ENCODE measurements around the gene DNASE1.
A peak's percentile ranks its signal among the peaks of the same experiment; 100 is the strongest.
"Not testable (repeated sequence)": the region's sequence is repeated elsewhere in the genome, so short reads cannot be mapped to it uniquely, and the experiment has no call there.

DNASE1 gene, protein sequence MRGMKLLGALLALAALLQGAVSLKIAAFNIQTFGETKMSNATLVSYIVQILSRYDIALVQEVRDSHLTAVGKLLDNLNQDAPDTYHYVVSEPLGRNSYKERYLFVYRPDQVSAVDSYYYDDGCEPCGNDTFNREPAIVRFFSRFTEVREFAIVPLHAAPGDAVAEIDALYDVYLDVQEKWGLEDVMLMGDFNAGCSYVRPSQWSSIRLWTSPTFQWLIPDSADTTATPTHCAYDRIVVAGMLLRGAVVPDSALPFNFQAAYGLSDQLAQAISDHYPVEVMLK

DNA sequence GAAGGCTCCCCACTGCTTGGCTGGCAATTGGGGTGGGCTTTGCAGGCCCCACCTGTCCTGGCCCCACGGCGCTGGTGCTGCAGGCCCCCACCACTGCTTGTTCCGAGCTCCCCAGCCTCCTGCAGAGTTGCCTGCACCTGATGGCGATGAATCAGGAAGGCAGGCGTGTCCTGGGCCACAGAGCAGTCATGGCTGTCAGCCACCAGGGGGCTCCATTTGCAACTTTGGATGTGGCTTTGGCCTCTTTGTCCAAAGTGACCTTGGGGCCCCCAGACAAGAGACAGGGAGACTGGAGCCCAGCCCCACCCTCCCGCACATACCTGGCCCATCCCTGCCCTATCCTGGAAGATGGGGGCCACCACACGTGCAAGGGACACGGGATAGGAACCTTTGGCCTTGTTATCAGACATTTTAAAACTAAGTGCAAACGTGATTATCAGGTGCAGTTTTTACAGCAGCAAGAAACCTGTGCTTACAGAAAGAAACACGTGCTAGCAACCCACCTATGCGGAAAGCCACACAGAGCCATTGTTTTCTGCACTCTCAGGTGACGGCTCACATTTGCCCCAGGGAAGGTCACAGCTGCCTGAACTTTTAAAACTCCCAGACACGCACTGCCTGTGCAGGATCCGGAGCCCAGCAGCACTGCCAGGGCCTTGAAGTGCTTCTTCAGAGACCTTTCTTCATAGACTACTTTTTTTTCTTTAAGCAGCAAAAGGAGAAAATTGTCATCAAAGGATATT lies at the start of gene DNASE1:
Gene DNASE1 (plus strand): TSS at position 443 of the 743 bp plus-strand sequence. CDS start 683 bp downstream, outside the sequence.
- DNase-seq (ENCODE audit: low spot score) = peak; percentile 29

DNA sequence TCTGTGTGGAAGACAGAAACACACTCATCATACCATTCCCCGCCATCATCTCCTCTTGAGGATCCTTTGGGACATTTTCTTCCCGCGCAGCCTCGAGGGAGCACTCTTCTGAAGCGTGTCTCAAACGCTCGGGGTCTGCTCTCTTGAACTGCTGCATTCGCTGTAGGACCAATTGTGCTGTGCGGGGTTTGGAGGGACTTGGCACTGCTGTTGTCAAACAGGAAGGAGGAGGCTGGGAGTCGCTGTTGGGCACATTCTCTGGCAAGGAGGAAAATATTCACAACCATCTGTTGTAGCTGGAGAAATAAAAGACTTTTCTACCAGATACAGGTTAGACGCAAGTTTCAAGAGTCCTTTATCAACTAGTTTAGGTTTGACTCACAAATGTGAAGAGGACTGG lies 48.0 kb upstream of the DNASE1 start:
- no peak for DNase-seq (ENCODE audit: low spot score)

DNA sequence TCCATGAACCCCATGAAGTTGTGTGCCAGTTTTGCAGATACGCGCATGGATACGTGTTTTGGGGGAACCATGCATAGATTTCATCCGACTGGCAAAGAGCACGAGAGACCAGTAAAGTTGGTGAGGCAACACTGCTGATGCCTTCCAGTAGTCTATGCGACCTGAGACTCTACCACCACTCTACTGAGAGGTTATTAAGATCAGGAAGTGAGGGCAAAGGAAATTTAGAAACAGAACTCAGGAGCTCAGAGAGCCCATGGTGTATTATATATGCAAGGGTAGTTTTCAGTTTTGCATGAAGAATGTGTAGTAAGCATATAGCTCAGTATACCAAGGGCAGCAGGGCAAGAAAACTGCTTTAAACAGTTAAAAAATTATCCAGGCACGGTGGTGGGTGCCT lies 47.3 kb upstream of the DNASE1 start:
- DNase-seq (ENCODE audit: low spot score) = no peak

DNA sequence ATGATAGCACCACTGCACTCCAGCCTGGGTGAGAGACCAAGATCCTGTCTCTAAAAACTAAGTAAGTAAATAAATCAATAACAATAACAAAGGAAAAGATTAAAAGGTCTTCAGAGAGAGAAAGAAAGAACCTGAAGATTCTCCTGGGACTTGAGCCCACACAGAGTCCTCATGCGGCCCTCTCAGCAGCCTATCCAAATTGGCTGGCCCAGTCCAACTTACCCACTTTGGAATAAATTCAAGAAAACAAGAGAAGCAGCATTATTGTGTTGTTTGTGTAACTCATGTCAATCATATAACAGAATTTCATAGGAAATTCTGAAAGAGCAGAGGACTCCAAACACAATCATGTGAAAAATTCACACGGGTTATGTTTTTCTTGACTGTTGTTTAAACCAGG lies 46.9 kb upstream of the DNASE1 start:
- DNase-seq (ENCODE audit: low spot score) = no peak

DNA sequence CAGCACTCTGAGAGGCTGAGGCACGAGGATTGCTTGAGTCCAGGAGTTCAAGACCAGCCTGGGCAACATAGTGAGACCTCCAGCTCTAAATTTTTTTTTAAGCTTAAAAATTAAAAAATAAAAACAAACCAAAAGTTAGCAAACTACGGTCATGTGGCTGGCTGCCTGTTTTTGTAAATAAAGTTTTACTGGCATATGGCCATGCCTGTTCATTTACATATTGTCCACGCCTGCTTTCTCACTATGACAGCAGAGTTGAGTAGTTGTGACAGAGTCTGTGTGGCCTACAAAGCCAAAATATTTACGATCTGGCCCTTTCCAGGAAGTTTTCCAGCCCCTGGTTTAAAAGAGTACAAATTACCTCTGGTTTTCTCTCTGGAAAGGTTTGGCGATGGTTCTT lies 46.4 kb upstream of the DNASE1 start:
- no peak for DNase-seq (ENCODE audit: low spot score)

DNA sequence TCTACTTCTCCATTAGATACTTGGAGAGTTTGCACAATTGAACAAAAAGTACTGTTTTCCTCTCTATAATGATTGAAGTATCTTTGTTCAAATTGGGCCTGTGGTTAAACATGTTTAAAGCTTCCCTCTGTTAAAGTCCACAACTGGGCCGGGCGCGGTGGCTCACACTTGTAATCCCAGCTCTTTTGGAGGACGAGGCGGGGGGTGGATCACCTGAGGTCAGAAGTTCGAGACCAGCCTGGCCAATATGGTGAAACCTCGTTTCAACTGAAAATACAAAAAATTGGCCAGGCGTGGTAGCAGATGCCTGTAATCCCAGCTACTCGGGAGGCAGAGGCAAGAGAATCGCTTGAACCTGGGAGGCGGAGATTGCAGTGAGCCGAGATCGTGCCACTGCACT lies 45.5 kb upstream of the DNASE1 start:
- DNase-seq (ENCODE audit: low spot score) = not testable (repeated sequence)

DNA sequence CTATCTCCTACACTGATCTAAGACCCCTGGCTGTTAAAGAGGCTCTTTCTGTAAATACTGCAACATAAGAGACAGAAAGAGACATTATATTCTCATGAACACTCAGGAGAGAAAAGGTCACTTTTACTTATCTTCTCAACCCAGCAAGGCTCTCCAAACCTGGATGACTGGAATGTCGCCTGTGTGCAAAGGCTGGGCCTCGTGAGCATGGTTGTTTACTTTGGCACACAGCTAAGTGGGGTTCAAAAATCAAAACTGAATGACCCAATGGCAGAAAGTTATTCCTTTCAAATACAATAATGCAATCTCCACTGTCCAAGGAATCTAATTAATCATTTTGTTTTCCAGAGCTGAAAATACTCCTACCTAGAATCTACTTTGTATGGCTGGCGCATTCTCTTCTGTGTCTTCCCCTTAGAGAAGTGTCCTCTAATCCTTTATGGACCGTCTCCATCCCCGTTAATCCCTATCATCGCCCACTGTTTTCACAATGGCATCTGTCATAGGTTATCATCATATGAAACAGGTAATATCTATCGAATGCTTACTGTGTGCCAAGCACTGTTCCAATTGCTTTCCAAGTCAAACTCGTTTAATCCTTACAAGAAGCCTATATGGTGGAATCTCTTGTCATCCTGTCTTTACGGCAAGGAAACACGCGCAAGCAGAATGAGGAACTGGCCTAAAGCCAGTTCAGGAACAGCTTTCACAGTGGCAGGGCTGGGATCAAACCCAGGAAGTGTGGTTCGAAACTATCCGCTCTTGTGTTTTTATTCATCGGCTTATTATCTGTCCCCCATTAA lies 44.4 kb upstream of the DNASE1 start:
- DNase-seq (ENCODE audit: low spot score) = no peak

DNA sequence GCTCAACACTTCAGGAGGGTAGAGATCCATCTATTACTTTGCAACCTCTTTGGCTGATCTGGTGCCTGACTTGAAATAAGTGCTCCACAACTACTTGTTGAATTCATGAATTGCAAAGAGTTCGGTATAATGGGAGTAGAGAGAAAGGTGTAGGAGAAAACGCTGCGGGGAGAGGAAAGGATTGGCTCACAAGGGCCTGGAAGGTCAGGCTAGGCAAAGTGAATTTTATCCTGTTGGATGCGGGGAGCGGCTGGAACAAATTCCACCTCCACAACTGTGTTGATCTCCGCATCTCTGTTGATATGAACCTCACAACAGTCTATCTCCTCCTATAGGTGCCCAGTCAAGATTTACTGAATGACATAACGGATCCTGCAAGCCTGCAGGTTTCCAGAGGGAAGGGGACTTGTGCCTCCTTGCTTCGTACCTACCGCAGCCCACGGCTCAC lies 43.8 kb upstream of the DNASE1 start:
- DNase-seq (ENCODE audit: low spot score) = peak; percentile 7

DNA sequence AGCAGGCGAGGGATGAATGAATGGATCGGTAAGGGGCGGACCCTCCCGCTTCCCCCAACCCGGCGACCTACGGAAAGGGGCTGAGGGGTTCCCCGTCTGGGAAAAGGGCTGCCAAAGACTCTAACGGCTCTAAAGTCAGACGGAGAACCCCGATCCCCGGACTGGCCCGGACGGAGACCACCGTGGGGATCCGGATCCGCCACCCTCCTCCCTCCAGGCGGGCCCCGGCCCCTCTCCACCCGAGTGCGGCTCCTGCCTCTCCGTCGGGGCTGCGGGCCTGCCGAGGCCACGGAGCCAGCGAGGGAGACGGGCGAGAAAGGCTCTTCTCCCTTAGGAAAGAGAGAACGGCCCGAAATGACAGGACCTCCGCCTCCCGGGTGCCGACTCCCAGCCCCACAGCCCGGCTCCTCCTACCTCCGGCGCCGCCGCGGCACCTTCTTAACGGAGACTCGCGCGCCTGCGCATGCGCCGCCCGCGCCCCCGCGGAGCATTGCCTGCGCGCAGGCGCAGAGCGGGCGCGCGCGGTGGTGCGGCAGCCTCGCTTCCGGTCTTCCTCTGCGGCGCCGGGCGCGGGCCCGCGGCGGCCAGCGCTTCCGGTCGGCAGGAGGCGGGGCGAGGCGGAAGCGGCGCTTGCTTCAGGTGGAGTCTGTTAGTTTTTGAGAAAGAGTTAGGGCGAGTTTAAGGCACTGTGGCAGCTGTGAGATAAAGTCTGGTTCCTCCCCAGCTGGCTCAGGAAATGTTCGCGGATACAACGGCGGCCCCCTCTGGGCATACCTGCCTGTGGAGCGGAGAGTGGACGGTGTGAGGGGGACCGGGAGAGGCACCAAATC lies 43.1 kb upstream of the DNASE1 start, which contains the start of gene SLX4:
Gene SLX4 (minus strand): TSS at position 461 of the 830 bp plus-strand sequence. CDS start 2,642 bp downstream, outside the sequence.
- peak; percentile 86 for DNase-seq (ENCODE audit: low spot score)

DNA sequence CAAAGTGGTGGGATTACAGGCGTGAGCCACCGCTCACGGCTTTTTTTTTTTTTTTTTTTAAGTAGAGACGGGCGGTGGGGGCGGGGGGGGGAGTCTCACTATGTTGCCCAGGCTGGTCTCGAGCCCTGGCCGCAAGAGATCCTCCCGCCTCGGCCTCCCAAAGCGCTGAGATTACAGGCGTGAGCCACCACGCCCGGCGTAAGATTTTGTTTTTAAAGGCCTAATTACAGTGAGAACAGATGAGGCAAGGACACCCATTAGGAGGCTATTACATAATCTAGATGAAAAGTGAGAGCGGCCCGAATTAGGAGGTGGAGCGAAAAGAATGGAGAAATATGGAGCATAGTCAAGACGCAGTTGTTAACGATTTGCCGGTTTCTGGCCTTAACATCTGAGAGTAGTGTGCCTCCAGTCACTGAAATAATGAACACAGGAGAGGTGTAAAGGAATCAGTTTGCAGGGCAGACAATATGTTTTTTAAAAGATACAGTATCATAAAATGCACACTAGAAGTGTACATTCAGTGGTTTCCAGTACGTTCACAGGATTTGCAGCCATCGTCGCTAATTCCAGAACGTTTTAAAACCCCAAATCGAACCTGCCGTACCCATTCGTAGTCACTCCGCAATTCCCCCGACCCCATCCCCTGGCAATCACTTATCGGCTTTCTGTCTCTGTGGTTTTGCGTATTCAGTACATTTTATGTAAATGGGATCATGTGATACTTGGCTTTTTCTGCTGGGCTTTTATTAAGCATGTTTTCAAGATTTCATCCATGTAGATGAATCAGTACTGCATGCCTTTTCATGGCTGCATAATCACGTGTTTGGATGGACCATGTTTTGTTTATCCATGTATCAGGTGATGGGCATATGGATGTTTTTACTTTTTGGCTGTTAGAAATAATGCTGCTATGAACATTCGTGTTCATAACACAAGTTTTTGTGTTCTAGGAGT lies 41.7 kb upstream of the DNASE1 start:
- DNase-seq (ENCODE audit: low spot score) = no peak

DNA sequence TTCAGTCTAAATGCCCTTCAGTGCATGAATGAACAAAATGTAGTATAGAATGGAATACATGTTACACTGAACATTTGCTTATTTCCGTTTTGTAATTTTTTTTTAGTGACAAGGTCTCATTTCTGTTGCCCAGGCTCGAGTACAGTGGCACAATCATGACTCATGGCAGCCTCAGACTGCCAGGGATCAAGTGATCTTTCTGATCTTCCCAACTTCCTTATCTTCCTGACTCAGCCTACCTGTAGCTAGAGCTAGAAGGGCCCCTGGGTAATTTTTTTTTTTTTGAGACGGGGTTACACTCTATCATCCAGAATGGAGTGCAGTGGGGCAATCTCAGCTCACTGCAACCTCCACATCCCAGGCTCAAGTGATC lies 35.7 kb upstream of the DNASE1 start:
- no peak for DNase-seq (ENCODE audit: low spot score)

DNA sequence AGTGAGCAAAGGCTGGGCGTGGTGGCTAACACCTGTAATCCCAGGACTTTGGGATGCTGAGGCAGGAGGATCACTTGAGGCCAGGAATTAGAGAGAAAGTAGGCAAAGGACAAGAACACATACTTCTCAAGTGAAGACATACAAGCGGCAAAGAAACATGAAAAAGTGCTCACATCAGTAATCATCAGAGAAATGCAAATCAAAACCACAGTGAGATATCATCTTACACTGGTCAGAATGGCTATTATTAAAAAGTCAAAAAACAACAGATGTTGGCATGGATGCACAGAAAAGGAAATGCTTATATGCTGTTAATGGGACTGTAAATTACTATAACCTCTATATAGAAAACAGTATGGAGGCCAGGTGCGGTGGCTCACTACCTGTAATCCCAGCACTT lies 30.8 kb upstream of the DNASE1 start:
- DNase-seq (ENCODE audit: low spot score) = no peak

DNA sequence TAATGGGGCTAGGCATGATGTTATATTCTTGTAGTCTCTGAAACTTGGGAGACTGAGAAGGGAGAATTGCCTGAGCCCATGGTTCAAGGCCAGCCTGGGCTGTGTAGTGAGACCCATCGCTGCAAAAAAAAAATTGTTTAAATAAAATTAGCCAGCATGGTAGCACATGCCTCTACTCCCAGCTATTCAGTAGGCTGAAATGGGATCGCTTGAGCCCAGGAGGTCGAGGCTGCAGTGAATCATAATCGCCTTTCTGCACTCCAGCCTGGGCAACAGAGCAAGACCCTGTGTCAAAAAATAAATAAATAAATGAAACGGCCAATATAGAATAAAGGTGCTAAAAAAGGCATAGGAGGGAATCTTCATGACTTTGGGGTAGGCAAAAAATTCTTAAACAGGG lies 29.2 kb upstream of the DNASE1 start:
- no peak for DNase-seq (ENCODE audit: low spot score)

DNA sequence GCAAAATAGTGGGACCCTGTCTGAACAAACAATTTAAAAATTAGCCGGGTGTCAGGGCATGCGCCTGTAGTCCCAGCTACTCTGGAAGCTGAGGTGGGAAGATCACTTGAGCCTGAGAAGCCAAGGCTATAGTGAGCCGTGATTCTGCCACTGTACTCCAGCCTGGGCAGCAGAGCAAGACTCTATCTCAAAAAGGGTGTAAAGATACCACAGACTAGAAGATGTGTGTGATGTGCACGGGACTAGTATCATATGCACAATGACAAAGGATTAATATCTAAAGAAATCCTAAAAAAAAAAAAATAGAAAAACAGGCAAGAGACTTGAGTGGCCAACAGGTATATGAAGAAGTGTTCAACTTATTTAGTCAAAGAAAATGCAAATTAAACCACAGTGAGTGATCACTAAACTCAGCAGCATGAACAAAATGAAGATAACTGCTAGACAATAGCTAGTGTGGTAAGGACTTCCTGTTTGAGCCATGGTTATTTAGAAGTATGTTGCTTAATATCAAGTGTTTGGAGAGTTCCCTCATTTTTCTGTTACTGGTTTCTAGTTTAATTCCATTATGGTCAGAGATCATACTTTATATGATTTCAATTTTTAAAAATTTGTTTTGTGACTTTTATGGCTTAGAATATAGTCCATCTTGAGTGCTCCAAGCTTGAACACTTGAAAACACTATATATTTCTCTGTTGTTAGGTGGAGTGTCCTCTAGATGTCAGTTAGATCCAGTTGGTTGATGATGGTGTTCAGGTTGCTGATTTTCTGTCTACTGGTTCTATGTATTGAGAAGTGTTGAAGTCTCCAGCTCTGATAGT lies 28.4 kb upstream of the DNASE1 start:
- DNase-seq (ENCODE audit: low spot score) = no peak

DNA sequence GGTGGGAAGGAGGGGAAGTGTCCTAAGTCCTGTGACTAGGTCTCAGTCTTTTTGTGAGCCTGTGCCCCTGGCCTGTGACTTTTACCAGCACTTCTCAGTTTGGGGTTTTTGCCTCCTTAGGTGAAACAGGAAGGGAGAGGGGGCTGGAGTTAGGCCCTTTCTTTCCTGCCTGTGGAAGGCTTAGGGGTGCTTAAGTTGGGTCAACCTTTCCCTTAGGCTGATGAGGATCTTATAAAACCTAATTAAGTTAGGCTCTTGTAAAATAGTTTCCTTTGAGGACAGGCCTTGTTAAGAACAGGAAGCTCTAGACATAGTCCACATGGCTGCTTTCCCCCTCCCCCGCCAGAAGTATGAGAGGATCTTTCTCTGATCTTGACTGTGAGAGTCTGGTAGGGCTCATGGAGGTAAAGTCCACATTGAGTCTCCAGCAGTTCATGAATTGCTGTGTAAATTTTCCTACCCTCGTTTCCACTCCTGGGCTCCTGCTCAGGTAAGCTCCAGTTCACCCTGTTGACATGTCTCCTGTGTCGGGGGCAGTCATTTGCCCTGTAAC lies 17.0 kb upstream of the DNASE1 start:
- no peak for DNase-seq (ENCODE audit: low spot score)

DNA sequence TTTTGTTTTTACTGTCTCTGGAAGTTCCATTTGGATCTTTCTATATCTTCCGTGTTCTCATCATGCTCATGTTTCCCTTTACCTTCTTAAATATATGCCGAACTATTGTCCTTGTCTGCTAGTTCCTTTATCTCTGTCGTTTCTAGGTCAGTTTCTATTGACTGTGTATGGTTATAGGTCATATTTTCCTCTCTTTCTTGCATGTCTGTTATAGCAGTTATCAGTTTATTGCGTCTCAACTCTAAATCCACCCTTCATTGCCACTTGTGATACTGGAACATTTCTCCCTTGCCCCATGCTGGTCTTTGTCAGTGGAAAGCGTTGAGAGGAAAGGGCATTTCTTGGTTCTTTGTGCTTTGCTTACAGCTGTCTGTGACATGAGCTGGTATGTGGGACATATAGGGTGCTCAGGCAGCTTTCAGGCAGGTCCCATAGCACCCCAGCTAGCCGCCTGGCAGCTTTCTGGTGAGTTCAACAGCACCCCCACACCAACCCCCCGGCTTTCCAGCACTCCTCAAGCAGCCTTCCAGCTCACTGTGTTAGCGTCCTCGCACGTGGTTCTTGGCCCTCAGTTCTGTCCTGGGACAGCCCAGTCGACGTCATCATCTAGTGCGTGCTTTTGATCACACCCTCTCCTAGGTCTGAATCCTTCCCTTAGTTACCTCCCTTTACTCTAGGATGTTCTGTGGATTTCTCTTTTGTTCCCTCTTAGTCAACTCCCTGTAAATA lies 15.4 kb upstream of the DNASE1 start:
- no peak for DNase-seq (ENCODE audit: low spot score)

DNA sequence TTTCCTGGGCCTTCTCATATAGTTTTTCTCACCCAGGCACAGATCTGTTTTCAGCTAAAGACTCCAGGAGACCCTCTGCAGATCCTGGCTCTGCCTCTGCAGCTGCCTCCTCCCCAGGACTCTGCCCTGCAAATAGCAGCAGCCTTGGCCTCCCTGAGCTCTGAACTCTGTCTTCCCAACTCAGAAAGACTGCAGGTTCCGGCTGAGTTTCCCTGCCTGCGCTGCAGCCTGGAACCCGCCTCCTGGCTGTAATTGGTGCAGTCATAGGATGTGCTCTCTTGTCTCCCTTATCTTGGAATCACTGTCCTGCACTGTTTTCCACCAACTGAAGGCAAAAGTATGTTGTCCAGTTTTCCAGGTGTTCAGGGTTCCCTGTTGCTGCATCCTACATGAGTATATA lies 14.3 kb upstream of the DNASE1 start:
- no peak for DNase-seq (ENCODE audit: low spot score)

DNA sequence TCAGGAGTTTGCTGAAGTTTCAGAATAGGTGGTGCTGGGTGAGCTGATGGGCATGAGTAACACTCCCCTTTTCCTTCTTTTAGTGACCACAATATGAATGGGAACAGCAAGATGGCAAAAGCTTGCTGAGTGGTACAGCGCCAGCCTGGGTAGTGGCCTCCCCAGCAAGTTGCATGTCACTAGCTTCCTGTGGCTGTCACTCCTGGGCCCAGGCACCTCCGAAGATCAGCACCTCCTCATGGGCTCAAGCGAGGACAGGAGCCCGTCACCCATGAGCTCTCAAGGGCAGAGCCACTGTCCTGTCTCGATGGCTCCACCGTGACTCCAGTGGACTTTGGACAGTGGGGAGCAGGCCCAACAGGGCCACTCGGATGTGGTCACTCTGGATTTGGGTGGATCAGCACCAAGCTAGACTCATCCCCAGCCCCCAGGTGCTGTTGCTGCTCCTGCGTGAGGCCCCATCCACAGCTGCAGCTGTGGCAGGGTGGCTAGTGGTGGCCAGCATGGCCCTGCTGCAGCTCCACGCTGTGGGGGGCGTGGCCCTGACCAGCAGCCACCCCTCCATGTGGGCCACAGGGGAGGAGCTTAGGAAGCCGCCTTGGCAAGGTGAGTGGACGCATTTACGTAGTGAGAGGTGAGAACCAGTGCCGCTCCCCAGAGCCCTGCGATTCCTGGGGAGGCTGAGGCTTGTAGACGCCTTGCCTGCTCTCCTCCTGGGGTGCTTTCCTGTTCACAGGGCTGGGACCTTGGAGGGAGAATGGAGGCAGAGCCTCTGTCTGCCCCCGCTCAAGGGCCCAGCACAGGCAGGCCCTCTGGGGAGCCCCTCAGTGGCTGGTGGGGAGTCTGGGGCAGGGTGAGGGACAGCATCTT lies 13.6 kb upstream of the DNASE1 start:
- DNase-seq (ENCODE audit: low spot score) = no peak
